ENCODE results near the gene CASZ1.

GRCh38 chr1:10625554-10625953 is 170.9 kb downstream of the CASZ1 start:
- TF ChIP-seq CTCF (IDR thresholded peaks at IDR 0.05): no peak
- TF ChIP-seq POLR2A (IDR thresholded peaks at IDR 0.05): no peak
